Stimulated activated CD4-positive, alpha-beta T cell treated with anti-CD3 and anti-CD28 coated beads, Interleukin-4, amount 100 ng/mL, for 48 hours (primary cell): Measurements from ENCODE around the gene CXCR4.
"Not testable (repeated sequence)": the region's sequence is repeated elsewhere in the genome, so short reads cannot be mapped to it uniquely, and the experiment has no call there.

ENCODE experiments used
- DNase-seq, 2 donors: peaks; one replicate each; pipeline ENCODE4 v3.0.0-alpha.2; 2020; ENCODE audit warnings: low read depth in 2 of 2

Gene CXCR4

DNA sequence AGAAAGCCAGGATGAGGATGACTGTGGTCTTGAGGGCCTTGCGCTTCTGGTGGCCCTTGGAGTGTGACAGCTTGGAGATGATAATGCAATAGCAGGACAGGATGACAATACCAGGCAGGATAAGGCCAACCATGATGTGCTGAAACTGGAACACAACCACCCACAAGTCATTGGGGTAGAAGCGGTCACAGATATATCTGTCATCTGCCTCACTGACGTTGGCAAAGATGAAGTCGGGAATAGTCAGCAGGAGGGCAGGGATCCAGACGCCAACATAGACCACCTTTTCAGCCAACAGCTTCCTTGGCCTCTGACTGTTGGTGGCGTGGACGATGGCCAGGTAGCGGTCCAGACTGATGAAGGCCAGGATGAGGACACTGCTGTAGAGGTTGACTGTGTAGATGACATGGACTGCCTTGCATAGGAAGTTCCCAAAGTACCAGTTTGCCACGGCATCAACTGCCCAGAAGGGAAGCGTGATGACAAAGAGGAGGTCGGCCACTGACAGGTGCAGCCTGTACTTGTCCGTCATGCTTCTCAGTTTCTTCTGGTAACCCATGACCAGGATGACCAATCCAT lies 2.7 kb downstream of the CXCR4 start:
- no peak for DNase-seq

DNA sequence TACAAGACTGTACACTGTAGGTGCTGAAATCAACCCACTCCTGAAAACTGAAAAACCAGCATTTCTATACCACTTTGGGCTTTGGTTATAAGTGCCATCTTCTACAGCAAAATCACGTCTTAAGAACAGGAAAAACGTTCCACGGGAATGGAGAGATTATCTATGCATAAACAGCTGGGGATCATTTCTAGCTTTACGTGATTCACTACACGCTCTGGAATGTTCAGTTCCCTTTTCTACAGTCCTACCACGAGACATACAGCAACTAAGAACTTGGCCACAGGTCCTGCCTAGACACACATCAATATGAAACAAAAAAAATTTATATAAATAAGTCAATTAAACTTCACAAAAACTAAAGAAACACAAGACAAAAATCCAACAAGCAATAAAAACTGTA lies 3.6 kb downstream of the CXCR4 start:
- no peak for DNase-seq

DNA sequence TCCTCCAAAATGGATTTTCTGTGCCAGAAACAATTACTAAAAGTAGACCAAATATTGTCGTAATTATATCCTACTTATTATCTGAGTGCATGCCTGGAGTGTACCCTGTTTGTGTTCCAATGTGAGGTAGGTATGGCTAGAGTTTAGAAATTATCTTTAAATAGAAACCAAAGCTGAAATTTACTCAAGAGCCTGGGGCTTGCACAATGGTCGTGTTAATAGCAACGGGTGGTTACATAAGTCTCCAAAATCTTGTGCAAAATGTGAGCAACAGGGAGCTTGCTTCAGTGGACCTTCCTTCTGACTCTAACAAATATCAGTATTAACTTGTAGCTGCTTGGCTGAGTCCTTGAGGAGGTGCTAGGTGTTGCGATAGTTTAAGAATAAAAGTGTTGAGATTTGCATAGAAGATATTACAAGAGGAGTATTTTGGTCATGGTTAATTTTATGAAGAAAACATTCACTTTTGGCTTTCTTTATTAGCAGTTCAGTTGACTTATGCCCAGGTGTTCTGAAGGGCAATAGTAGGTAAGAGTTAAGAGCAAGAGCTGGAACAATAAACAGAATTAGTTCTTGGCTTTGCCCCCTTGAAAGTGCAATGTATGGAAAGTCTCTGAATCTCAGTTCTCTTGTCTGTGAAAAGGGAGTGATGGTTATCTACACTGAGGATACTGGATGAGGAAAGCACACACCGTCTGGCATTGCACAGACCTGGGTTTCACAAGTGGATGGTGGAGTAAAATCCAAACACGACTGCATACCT lies 4.6 kb downstream of the CXCR4 start:
- DNase-seq: no peak

DNA sequence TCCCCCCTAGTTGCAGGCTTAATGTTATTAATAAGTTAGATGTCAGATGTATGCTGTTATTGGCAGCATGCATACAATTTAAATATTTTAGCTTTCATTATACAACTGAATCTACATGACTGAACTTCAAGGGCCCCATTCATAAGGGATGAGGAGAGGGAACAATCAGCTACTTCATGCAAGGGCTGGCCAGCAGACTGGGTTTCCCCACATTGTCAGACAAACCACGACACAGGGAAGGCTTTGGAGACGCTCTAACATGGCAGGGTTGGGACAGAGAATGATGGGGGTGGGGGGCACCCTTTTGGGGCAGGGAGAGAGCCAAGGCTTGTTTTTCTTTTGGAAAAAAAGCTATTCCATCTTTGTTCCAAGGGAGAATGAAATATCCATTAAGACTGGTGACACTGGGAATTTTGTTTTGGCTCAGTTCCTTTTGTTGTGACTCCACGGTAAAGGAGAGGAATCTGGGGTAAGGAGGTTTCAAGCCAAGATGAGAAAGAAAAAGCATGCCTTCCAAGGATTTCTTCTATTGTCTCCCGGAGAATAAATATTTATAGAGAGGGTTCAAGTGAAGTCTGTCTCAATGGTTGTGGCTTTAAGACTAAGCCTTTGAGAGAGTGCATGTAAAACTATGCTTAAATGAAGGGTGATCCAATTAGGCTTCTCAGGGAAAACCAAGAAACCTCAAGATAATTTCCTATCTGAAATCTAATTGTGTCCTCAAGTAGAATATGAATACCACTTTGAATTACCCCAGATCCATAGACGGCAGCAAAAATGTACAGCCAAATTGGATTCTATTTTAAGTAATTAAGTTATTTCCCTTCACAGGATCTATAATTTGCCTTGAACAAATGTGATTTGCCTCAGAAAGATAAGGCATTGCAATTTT lies 5.4 kb downstream of the CXCR4 start:
- DNase-seq: no peak

DNA sequence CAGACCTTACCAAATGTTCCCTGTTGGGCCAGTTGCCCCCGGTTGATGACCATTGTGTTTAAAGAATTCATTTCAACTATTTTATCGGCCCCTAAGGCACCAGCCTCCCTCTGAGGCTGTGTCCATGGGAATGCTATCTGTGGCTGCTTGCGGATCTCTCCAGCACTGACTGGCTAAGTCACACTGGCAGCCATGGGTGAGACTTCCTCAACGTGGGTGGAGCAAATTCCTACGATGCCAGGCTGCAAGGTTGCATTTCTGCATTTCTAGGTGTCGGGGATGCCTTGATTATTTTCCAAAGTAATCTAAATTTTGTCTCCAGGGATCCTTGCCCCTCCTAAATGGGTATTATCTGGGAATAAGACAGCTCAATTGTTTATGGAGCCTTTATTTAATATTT lies 6.2 kb downstream of the CXCR4 start:
- DNase-seq: no peak

DNA sequence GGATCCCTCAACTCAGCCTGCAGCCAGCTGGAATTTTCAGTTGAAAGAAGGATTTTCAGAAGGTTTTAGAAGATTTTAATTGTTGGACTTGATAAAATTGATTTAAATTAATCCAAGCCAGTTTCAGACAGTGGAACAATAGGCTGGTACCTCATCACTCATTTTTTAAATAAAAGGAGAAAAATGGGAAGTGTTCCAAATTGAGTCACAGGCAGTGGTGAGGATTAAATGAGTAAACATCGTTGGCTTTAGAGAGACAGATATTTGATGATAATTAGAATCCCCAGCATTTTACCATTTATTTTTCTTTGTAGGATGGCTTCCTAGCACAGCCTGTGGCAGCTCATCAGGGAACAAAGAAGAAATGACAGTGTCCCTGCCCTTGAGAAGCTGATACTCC lies 7.4 kb downstream of the CXCR4 start:
- no peak for DNase-seq

DNA sequence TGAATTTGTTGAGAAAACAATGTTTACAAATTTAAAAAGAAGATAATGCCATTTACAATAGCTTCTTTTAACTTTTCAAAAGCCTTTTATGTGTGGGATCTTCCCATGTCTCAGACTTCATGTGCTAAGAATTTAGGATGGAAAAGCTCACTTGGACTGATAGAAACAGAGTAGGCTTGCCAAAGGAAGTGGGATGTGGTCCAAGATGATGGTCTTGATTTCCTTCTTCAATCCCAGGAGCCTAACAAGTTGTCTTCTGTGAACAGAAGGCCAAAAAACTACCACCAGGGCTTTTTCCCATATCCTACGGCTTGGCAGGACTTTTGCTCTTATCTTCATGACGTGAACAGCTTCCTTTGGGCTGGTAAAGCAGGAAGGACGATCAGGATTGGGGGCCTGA lies 9.5 kb downstream of the CXCR4 start:
- no peak for DNase-seq

DNA sequence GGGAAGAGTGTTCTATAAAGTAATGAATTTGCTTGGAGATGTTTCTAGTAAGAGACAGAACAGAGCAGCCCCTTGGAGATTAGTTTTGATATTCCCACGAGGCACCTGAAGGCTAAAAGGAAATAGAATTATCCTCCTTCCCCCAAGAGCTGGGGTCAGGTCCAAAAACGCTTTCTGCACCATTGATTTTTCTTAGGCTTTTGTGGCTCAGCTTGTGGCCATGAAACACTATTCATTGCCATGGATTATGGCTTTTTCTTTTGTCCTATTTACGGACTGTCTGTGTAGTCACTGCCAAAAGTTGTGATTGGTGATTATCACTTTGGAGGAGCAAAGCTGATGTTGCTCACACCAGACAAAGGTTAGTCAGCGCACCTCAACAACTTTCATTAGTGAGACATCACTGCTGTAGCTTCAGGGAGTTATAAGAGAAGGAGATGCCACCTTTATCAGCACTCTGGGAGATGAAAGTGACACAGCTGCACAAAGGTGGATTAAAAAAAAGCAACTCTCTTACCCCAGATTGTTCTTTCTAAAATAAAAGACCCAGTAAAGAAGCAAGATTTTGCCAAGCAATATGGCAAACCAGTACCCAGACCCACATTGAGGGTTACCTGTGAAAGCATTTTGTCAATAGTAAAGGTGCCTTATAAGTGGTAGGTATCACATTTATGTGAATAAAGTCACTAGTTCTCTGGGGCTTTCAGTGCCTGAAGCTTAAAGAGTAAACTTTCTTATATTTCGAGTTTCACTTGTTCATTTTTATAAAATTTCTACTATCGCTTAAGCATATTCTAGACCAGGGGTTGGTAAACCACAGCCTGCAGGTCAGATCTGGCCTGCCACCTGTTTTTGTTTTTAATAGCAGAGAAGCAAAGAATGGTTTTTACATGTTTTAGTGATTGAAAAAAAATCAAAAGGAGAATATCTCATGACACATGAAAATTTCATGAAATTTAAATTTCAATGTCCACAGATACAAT lies 10.6 kb downstream of the CXCR4 start:
- DNase-seq: no peak

DNA sequence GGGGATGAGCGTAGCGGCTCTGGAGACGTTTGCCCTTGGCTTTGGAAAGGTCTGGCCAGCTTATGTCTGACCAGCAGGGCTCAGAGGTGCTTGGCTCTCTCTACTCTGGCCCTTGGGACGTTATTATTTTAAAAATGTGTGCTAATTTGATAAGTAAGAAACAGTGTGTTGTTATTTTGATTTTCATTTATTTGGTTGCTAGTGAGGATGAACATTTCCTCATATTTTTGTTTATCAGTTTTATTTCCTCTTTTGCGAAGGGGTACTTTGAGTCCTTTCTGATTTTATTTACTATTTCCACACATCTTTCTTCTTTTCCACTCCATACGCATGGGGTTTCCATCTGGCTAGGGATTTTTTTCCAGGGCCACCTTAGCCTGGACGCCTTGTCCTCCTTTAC lies 11.4 kb downstream of the CXCR4 start:
- no peak for DNase-seq

DNA sequence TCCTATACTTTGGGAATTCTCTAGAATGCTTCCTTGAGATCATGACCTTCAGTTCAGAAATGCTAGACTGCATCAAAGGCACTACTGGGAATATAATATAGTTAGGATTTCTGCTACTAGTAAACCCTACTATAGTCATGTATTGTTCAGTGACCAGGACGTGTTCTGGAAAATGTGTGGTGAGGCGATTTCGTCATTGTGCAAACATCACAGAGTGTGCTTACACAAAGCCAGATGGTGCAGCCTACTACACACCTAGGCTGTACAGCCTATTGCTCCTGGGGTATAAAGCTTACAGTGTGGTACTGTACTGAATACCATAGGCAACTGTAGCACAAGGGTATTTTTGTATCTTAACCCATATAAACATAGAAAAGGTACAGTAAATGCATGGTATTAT lies 13.0 kb downstream of the CXCR4 start:
- no peak for DNase-seq

DNA sequence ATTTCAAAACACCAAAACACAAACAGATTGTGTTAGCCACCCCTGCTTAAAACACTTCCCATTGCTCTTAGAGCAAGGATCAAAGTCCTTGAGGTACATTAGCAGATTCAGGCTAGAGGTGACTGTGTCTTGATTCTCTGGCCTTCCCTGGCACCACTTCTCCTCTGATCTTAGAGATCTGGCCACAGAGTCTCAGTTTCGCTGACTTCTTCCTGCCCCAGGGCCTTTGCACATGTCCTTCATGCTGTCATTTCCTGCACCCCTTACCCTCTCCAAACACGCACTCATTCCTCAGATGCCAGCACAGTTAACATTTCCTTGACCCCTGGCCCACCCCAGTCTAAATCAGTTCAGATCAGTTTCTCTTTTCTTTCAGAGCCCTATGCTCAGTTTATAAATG lies 16.9 kb downstream of the CXCR4 start:
- DNase-seq: no peak

DNA sequence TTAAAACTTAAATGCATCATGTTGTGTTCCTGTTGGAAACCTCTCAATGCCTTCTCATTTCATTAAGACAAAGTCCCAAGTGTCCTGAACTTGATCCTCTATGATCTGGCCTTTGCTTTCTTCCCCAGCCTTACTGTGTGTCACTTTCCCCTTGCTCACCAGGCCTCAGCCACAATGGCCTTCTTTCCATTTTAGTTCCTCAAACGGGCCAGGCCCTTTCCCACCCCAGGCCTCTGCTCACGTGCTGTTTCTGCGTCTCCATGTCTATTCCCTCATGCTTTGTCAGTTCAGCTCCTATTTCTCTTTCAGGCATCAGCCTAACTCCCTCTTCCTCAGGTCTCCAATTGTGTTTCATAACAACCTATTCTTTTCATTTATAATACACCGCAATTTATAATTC lies 19.5 kb downstream of the CXCR4 start:
- DNase-seq: no peak

DNA sequence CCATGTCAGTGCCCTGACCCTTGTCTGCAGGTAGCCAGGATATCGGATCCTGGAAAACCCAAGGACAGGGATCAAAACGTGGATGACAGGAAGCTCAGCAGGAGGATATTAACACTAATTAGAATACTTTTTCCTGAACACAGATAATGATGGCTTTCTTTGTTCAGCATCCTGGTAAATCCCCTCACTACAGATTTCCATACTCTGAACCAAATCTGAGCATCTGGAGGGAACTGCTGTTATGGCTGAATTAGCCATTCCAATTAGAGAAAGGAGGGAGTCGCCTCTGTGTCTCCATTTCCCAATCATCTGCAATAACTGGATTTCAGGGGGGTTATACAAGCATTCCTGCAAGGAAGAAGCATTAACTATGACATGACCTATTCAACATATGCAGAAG lies 24.4 kb downstream of the CXCR4 start:
- DNase-seq: no peak

DNA sequence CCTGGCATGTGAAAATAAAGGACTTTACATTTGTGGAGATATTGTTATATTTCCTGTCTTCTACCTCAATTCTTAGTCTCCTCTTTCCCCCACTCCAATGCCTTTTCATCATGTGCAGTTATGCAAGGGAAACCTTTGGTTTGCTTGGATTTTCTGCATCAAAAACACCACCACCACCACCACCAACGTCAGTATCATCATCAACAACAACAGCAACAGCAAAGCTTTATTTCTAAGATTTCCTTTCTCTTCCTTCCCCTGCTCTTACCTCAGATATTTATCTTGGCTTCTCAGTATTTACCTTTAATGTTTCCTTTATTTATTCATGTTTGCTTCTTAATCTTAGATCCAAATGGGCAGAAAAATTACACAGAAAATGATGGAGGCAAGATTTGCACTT lies 26.1 kb downstream of the CXCR4 start:
- no peak for DNase-seq

DNA sequence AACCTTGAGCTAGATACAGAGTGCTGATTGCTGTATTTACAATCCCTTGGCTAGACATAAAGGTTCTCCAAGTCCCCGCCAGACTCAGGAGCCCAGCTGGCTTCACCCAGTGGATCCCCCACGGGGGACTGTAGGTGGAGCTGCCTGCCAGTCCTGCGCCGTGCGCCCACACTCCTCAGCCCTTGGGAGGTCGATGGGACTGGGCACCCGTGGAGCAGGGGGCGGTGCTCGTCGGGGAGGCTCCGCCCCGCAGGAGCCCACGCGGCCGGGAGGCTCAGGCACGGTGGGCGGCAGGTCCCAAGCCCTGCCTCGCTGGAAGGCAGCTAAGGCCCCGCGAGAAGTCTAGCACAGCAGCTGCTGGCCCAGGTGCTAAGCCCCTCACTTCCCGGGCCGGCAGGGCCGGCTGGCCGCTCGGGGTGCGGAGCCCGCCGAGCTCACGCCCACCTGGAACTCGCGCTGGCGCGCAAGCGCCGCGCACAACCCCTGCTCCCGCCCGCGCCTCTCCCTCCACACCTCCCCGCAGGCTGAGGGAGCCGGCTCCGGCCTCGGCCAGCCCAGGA lies 30.0 kb downstream of the CXCR4 start:
- not testable (repeated sequence) for DNase-seq

DNA sequence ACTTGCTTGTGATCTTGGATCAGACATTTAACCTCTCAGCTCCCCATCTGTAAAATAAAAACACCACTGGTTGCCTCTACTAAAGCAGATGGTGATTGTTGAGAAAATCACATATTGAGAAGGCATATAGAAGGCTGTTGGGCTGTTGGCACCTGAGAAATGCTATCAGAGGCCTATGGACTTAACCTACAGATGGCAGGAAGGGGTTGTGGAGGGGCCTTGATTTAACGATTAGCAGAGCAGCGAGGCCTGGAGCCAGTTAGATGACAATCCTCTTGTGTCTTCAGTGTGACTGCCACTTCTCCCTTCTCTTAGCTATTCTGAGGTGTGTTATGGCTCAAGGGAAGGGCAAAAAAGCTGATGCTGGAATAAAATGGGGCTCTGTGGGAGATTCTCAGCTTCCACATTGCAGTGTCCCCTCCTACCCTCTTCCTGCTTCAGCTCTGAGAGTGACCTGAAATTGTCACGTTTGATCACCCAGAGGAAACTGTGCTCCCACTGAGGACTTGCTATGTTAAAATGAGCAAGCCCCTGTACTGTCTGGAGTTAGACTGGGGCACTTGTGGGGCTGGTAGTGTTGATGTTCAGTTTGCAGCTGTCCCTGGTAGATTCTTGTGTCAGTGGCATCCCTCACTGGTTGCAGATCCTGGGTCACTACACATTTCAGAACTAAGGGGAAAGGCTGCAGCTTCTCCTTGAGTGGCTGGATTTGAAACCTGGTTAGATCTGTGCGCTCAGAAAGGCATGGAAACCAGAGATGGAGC lies 31.5 kb downstream of the CXCR4 start:
- DNase-seq: no peak

DNA sequence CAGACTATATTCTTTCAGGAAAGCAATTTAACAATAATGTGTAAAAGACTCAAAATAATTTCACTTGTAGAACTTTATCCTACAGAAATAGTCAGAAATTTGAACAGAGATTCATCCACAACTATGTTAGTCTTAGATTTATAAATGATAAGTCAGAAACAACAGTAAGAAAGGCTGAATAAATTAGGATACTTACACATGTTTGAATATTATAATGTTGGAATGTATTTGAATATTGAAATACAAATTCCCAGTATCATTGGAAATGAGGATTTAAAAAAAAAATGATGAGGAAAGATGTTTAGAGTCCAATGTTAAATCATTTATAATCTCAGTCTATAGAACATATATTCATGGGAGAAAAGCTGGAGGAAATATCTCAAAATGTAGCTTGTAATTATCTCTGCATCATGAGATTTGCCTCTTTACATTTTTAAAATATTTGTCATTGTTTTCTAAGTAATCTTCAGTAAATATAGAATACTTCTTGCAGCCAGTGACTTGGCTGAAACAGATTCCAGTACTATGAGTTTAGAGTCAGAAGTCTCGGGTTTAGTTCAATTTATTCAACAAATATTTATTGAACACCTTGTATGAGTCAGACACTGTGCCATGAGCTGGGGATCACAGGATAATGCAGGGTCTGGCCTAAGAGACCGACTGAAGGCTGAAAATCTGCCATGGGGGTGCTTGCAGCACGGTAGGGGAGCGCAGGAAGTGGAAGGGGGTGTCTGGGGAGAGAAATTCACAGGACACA lies 32.3 kb downstream of the CXCR4 start:
- DNase-seq: no peak

DNA sequence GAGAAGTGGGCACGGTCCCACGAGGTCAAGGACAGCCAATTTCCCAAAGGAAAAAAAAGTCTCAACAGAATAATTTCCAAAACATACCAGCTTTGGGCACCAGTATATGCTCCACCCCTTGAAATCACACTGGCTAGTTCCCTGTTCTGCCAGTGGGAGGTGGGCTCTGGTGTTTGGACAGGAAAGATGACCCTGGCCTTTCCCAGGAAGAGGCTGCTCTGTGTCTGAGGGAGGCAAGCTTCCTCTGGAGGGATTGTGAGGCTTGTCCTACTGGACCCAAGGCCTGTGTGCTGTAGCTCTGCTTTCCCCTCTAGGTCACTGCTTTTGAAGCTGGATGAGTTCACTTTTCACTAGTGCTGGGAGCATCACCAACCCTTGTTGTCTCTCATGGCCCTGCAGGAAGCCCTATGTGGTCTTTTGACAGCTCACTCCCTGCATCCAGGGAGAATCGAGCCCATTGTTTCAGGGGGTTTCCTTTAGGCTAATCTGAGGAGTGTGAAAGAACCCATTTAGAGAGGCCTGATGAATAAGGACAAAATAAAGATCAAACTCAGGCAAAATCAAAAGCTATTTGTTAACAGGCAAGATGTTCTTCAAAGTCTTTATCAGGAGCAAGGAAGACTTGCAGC lies 36.3 kb downstream of the CXCR4 start:
- DNase-seq: no peak

DNA sequence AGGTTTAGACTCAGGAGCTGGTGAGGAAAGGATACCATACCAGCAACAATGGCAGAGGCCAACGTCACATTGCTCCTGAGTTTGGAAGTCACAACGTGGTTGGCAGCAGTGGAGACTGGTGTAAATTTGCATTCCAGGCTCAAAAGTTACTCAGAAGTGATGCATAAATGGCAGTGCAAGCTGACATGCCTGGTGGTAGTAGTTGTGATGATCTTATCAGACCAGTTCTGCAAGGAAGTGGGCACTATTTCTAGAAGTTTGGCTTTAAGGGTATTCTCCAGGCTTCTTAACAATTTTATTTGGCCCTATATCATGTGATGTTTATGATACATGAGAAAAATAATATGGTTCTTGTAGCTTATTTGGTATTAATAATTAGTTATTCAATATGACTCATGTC lies 37.8 kb downstream of the CXCR4 start:
- no peak for DNase-seq
